Cardiac fibroblast (primary cell): Measurements from ENCODE around the gene RPL3.
A peak's percentile ranks its signal among the peaks of the same experiment; 100 is the strongest.

ENCODE experiments used
- DNase-seq, 2 donors: peaks; one replicate each; pipeline versions ENCODE4 v3.0.0 to v3.0.0-alpha.2; 2010; ENCODE audit warnings: low read depth in 2 of 2
- H3K4me3 ChIP-seq, 2 donors: replicated peaks in 1 of 2; 1 replicate in 1 of 2; 2 replicates in 1 of 2; pipeline ENCODE4 v1.5.1; 2011; ENCODE audit warnings: low read depth in 2 of 2, low read length in 2 of 2, mild to moderate bottlenecking in 2 of 2, moderate library complexity in 1 of 2
- TF ChIP-seq, protein P1 (sequence below): IDR thresholded peaks from one replicate; pipeline ENCODE4 v1.5.1; 2011; ENCODE audit warnings: low read depth, mild to moderate bottlenecking, low read length, inconsistent platforms

The RPL3 gene

GRCh38 chr22:39309881-39310714 is 9.3 kb downstream of the RPL3 start:
- TF ChIP-seq, protein P1, sequence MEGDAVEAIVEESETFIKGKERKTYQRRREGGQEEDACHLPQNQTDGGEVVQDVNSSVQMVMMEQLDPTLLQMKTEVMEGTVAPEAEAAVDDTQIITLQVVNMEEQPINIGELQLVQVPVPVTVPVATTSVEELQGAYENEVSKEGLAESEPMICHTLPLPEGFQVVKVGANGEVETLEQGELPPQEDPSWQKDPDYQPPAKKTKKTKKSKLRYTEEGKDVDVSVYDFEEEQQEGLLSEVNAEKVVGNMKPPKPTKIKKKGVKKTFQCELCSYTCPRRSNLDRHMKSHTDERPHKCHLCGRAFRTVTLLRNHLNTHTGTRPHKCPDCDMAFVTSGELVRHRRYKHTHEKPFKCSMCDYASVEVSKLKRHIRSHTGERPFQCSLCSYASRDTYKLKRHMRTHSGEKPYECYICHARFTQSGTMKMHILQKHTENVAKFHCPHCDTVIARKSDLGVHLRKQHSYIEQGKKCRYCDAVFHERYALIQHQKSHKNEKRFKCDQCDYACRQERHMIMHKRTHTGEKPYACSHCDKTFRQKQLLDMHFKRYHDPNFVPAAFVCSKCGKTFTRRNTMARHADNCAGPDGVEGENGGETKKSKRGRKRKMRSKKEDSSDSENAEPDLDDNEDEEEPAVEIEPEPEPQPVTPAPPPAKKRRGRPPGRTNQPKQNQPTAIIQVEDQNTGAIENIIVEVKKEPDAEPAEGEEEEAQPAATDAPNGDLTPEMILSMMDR: no peak
- H3K4me3 ChIP-seq: no peak overlapping the region
- DNase-seq: peak; percentile 59 to 82

DNA sequence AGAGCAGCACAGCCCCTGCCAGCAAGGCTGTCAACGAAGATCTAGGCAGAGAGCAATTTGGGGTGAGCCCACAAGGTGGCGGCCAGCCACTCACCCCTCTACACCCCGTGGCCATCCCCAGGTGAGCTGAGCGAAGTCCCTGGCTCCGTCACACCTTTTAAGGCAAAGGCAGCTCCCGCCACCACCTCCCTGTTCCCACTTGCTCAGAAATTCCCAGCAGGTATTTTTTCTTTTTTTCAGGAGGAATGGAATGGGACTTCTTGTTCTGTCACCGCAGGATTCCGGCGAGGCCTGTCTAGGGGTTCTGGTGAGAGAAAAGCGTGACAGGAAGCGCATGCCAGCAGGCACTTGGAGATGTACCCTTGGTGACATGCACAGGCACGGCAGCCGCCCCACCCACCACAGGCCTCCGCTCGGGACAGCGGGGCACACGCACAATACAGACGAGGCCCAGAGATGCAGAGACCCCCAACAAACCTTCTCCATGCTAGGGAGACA is 10.0 kb downstream of the RPL3 start:
- no peak for DNase-seq
- TF ChIP-seq, protein P1: peak; percentile 45
- no peak overlapping the region for H3K4me3 ChIP-seq

DNA sequence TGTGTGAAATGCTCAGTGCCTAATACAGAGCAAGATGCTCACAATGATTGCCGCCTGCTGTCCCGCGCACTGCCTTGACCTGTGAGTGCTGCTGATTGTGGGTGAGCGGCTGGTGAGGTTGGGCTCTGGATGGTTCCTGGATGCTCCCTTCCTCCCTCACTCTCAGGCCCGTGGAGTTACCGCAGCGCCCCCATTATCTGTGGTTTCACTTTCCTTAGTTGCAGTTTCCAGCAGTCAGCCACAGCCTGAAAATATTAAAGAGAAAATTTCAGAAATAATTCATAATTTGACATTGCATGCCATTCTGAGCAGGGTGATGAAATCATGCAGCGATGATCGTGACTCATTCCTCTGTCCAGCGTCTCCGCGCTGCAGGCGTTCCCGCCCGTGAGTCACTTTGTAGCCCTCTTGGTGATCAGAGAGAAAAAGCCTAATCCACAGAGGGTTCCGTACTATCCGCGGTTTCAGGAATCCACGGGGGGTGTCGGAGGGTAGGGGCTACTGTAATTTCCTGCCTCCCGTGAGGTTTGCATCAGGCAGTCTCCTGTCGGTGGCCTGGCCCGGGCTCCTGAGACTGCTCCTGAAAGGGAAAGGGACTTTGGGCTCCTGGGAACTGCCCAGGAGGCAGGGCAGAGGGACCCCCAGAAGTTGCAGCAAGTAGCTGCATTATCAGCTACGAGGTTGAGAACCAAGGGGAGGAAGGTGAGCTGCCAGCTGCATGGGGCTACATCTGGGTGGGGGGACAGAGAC is 10.6 kb downstream of the RPL3 start:
- H3K4me3 ChIP-seq: peak overlapping the region; percentile 15 to 32
- TF ChIP-seq, protein P1: no peak
- DNase-seq: peak; percentile 93 to 96

DNA sequence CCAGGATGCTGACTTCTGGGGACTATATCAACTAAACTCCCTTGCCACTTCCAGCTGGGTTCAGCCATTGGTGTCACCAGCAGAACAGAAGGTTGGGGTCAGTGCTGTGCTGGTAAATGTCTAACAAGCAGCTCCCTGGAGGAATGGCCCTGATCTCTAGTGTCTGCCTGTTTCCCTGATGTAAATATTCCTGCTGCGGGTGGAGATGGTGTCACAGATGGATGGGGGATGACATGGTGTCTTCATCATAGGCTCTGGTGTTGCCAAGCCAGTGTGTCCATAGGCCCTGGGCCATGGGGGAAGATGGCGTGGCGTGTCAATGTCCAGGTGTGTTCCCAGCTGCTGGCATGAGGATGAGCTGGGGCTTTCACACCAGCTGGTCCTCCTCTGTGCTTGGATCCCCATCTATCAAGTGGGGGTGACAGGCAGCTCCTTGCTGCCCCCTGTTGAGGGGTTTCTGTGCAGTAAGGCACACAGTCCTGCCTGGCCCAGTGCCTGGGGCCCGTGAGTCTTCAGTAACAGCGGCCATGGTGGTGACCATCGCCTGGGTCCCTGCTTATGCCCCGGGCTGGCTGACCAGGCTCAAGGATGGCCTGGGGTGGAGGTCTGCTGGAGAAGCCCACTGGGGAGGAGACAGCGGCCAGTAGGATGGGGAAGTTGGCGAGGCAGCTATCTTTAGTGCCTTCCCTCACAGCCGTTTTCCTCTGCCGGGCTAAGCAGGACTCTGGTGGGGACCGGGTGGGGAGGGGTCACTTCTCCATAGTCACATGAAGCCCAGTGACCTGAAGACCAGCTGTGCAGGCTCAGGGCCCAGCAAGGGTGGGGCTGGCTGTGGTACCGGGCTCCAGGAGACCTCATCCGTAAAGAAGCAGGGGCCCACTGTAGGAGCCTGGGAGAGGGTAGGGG is 12.7 kb downstream of the RPL3 start:
- peak; percentile 23 to 36 for DNase-seq
- TF ChIP-seq, protein P1: peak; percentile 22
- H3K4me3 ChIP-seq: no peak overlapping the region

DNA sequence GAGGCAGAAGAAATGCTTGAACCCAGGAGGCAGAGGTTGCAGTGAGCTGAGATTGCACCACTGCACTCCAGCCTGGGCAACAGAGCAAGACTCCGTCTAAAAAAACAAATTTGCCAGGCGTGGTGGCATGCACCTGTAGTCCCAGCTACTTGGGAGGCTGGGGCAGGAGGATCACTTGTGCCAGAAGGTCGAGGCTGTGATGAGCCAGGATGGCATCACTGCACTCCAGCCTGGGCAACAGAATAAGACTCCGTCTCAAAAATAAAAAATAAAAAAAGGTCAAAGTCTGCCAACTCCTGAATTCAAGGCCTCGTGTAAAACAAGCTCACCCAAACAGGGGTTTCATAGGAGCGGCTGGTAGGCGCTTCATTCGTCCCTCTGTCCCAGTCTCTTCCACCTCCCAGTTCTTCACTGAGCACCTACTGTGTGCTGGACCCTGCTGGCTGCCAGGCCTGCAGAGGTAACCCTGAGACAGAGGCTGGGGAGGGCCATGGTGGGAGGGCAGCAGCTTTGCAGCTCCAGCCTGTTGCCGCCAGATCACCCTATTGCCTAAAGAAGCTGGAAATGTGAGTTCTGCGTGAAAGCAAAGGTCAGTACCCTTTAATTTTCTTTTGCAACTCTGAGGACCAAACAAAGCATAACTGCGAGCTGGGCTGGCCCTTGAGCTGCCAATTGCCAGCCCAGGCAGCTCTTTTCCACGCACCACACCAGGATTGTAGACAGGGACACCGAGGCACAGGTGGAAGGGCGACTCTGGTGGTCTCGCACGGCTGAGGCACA is 15.3 kb downstream of the RPL3 start:
- TF ChIP-seq, protein P1: no peak

More for the DNA sequence above, 15.3 kb downstream of the RPL3 start:
- no peak for DNase-seq
- no peak overlapping the region for H3K4me3 ChIP-seq
